ENCODE results near the gene XK. TPM values are rescaled to one million over a fixed set of nuclear protein-coding genes. Genes with fewer than 3 reads are reported as not detected.
"Not testable (repeated sequence)": the region's sequence is repeated elsewhere in the genome, so short reads cannot be mapped to it uniquely, and the experiment has no call there.

The XK gene
- total and polyA plus RNA-seq, 2 experiments from 2014 or later: 2.2 to 7.2 TPM

DNA sequence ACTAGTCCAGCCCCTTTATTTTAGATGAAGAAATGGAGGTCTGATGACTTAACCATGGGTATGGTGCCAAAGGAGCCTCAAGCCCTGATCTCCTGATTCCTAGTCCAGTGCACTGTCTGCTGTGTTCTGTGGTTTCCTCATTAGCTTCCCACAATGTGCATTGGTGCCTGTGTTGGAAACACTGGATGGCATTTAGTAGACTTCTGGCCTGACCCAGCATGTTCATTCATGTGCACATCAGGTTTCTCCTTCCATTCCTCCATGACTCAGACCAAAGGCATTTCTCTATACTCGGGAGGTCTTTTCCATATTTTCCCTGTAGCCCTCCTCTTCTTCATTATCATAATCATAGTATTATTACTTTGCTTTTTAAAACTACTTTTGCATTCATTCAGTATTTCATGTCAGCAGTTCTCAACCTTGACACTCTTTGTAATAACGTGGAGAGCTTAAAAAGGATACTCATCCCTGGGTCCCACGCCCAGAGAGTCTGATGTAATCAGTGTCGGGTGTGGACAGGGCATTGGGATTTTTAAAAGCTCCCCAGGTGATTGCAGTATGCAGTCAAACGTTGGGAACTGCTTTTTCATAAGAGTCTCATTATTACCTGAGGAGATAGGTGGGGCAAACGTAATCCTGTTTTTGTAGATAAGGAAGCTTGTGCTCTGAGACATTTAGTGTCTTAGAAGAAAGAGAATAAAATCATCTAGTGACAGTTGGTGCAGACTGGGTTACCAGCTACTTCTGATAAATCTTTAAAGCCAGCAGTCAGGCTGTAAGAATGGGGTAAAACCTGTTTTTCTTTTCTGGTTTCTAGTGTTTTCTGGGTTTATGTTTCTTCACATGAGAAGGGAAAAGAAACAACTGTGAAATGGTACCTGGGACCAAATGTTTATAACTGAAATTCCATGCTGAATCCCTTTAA is 40.9 kb upstream of the XK start:
- no peak for DNase-seq (ENCODE audit: low read depth in 1 of 2, low spot score in 1 of 2)
- Histone ChIP-seq H3K4me1 (ENCODE audit: low read depth) (no peaks in the 10 kb centered on the region), H3K27me3 (no peaks in the 10 kb centered on the region), H3K36me3 (no peaks in the 10 kb centered on the region), H3K4me3 (no peak overlapping the region), H3K9me3 (ENCODE audit: low read depth) (no peaks in the 10 kb centered on the region), H3K27ac (no peak overlapping the region)
- TF ChIP-seq, protein P1, sequence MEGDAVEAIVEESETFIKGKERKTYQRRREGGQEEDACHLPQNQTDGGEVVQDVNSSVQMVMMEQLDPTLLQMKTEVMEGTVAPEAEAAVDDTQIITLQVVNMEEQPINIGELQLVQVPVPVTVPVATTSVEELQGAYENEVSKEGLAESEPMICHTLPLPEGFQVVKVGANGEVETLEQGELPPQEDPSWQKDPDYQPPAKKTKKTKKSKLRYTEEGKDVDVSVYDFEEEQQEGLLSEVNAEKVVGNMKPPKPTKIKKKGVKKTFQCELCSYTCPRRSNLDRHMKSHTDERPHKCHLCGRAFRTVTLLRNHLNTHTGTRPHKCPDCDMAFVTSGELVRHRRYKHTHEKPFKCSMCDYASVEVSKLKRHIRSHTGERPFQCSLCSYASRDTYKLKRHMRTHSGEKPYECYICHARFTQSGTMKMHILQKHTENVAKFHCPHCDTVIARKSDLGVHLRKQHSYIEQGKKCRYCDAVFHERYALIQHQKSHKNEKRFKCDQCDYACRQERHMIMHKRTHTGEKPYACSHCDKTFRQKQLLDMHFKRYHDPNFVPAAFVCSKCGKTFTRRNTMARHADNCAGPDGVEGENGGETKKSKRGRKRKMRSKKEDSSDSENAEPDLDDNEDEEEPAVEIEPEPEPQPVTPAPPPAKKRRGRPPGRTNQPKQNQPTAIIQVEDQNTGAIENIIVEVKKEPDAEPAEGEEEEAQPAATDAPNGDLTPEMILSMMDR (IDR thresholded peaks at IDR 0.05; ENCODE audit: low read depth, low read length): no peak

DNA sequence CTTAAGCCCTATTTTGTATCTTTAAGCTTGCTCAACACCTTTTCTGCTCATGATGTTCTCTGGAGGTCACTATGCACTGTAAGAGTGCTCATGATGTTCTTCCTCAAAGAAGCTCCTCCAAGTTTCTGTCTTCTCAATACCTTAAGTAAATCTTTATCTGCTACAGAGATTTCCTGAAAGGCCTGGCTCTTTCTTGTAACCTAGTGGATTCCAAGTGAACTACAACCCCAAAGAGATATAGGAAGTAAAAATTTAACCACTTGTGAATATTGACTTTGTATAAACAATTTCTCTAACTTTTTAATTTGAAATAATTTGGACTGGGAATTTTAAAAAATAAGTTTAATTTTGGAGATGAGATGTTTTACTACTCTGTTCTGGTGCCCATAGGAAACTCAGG is 39.3 kb upstream of the XK start:
- Histone ChIP-seq H3K4me3 (no peak overlapping the region), H3K4me1 (ENCODE audit: low read depth) (no peaks in the 10 kb centered on the region), H3K9me3 (ENCODE audit: low read depth) (no peaks in the 10 kb centered on the region), H3K27ac (no peak overlapping the region), H3K27me3 (no peaks in the 10 kb centered on the region), H3K36me3 (no peaks in the 10 kb centered on the region)
- TF ChIP-seq, protein P1 (IDR thresholded peaks at IDR 0.05; ENCODE audit: low read depth, low read length): no peak
- DNase-seq (ENCODE audit: low read depth in 1 of 2, low spot score in 1 of 2): no peak

DNA sequence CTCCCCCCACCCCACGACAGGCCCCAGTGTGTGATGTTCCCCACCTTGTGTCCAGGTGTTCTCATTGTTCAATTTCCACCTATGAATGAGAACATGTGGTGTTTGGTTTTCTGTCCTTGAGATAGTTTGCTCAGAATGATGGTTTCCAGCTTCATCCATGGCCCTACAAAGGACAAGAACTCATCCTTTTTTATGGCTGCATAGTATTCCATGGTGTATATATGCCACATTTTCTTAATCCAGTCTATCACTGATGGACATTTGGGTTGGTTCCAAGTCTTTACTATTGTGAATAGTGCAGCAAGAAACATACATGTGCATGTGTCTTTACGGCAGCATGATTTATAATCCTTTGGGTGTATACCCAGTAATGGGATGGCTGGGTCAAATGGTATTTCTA is 34.7 kb upstream of the XK start:
- DNase-seq (ENCODE audit: low read depth in 1 of 2, low spot score in 1 of 2); H3K9me3 ChIP-seq (ENCODE audit: low read depth); H3K27me3 ChIP-seq; H3K27ac ChIP-seq; H3K4me3 ChIP-seq; H3K36me3 ChIP-seq; H3K4me1 ChIP-seq (ENCODE audit: low read depth): not testable (repeated sequence)

DNA sequence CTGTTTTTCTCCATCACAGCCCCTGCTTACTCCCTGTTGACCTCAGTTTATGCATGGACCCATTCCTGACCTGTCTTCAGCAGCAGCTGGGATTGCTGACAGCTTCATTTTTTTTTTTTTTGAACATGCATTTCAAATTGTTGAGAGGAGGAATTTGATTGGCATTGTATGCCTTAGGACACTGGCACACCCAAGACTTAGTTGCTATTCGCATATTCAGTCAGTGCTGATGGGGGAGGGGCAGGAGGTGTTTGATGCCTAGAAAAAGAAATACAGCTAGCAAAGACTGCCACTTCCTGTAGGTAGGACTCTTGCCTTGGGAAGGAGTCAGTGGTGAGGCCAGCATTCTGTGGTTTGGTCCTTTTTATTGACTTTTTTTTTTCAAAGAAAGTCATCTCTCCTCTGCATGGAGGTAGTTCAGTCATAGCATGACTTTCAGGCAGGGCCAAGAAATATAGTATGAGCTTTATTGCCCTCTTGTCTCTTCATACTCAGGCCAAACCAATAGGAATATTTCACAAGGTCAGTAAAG is 33.6 kb upstream of the XK start:
- Histone ChIP-seq H3K4me1 (ENCODE audit: low read depth) (no peaks in the 10 kb centered on the region), H3K36me3 (no peaks in the 10 kb centered on the region), H3K27ac (no peak overlapping the region), H3K9me3 (ENCODE audit: low read depth) (no peaks in the 10 kb centered on the region), H3K4me3 (no peak overlapping the region), H3K27me3 (no peaks in the 10 kb centered on the region)
- TF ChIP-seq, protein P1 (IDR thresholded peaks at IDR 0.05; ENCODE audit: low read depth, low read length): no peak
- no peak for DNase-seq (ENCODE audit: low read depth in 1 of 2, low spot score in 1 of 2)

DNA sequence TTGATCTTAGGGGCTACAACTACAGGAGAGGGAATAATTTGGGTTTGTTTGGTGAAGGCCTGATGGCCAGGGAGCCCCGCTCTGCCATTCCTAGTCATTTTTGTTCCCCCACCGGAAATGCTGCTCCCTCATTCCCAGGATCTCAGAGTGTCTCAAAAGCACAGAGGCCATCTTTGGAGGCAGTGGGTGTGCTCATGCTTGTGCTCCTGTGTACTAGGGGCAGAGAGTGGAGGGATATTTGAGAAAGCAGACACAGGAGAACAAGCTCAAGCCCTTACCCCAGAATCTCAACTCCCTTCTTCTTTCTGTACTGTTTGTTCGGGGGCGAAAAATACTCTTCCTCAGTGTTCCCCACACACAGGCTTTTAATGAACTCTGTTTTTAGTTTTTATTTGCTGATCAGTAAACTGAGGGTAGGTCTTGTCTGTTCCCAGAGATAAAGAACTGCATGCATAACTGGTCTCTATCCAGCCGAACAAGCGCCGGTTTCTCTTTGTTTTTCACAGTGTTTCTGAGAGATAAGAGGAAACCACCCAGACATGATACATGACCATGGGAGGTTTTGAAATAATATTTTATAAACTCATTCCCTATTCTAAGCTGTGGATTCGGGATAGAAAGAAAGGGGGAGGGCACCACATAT is 32.9 kb upstream of the XK start:
- no peak overlapping the region for H3K27ac ChIP-seq
- no peak for DNase-seq (ENCODE audit: low read depth in 1 of 2, low spot score in 1 of 2)
- no peak overlapping the region for H3K4me3 ChIP-seq
- TF ChIP-seq, protein P1 (IDR thresholded peaks at IDR 0.05; ENCODE audit: low read depth, low read length): no peak
- no peaks in the 10 kb centered on the region for H3K9me3 ChIP-seq (ENCODE audit: low read depth)
- no peaks in the 10 kb centered on the region for H3K27me3 ChIP-seq
- H3K36me3 ChIP-seq: no peaks in the 10 kb centered on the region
- H3K4me1 ChIP-seq (ENCODE audit: low read depth): no peaks in the 10 kb centered on the region
